Glomerular visceral epithelial cell (primary cell): Measurements from ENCODE around the gene SLC22A23.

Experiments used
- DNase-seq: peaks from one replicate; pipeline ENCODE4 v3.0.0-alpha.2; 2016; ENCODE audit errors: extremely low spot score

SLC22A23 gene

DNA sequence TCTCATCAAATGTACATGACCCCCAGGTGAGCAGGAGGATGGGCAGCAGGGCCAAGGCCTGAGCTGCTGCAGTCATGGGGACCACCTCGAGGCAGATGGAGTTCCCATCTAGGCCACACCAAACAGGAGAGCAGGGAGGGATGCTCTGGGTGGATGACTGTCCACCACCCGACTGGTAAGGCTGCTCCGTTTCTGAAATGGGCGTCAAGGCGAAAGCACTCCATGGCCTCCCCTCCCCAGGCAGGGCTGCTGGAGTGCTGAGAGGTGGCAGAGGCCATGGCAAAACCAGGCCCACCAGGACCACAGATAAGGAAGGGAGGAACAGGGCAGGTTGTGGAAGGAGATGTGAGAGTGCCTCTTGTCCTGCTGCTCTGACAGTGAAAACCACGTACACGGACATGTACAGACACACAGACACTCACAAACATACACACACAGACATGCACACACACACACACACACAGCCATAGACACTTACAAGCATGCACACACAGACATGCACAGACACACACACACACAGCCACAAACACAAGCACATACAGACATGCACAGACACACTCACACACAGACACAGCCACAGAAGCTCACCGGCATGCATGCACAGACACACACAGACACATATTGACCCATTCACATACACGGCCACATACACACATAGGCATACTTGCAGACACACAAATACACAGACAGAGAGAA lies 104.9 kb downstream of the SLC22A23 start:
- no peak for DNase-seq

DNA sequence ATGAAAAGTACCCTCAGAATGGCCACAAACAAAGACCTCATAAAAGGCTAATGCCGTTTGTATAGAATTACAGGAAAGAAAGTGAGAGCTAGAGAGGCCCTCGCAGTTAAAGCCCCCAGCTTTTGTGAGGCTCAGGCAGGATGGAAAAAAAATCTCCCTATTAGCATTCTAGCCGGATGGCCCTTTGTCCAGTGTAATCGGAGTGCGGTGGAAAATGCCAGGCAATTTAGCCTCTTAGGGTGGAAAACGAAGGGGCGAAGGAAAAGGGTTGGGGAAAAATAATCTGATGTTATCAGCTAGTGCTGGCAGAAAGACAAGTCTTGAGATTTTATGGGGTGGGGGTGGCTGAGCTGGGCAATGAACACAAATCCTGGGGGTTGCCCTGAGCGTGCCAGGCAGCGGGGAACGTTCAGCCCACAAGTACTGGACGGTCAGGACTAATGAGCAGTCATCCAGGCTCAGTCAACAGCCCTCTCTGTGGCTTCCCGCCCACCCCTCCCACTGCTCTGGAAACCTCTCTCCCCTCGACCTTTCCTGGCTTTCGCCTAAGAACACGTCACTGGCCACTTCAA lies 105.7 kb downstream of the SLC22A23 start:
- DNase-seq, result no peak

DNA sequence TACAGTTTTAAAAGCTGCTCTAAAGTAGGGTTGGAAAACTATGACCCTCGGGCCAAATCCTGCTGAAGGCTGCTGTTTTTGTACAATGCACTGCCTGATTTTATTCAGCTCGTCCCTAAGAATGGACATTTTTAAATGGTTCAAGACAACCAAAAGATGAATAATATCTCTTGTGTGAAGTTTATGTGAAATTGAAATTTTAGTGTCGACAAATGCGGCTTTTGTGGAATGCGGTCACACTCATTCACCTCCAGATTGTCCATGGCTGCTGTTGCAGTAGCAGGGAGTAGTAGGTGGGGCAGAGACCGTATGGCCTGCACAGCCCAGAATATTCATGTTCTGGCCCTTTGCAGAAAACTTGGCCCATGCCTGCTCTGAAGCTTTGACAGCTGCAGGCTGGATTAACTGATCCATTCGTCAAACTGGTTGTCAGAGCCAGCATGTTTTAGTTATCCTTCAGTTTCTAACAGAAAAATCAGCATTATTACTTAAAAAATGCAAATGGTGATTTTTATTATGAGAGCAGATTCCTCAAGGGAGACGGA lies 106.5 kb downstream of the SLC22A23 start:
- no peak for DNase-seq

DNA sequence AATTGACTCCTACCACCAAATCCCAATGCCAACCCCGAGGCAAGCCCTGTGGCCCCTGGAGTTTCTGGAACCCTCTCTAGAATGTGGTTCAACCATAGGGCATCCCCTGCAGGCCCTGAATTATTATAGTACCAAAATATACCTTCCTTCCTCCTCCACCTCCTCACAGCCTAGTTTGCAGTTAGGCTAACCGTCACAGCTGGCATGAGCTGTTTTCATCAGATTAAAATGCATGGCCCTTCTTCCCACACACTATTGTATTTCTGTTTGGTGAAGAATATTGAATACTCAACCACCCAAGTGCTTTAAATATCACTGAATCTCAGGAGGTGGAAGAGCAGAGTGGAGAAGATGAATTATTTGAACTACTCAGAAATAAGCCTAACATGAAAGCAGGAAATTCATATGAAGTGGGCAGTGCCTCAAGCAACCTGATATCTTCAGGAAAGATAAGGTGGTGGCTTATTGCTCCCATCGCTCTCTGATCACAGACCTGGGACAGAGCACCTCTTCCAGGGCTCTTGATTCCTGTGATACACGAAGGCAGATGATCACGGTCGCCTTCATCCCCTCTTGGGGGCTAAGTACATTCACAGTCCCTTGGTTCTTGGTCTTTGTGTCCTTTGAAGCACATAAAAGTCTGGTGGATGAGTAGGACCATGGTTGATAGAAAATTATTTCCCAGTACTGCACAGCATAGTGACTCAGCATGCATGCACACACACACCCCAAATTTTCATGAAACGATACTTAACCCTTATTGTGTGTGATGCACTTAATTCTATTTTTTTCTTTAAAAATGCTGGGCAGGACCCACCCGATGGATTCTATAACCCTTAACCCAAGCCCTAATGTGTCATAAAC lies 107.2 kb downstream of the SLC22A23 start:
- DNase-seq, result no peak

DNA sequence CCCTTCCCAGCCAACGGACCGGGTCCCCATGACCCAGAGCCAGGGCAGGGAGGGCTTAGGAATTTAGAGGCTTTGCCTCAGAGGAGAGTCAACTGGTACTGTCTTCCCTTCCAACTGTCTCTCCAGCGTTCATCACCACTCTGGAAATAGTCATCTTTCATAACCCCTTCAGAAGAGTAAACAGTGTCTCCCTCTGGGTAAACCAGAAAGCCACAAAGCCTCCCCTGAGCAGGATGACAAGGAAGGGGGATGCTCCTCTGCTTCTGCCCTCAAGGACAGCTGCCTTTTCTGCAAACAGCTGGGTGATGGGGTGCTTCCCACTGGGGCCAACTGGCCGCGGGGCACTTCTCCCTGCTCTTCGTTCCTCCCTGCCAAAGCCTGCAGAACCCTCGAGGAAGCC lies 108.0 kb downstream of the SLC22A23 start:
- no peak for DNase-seq

DNA sequence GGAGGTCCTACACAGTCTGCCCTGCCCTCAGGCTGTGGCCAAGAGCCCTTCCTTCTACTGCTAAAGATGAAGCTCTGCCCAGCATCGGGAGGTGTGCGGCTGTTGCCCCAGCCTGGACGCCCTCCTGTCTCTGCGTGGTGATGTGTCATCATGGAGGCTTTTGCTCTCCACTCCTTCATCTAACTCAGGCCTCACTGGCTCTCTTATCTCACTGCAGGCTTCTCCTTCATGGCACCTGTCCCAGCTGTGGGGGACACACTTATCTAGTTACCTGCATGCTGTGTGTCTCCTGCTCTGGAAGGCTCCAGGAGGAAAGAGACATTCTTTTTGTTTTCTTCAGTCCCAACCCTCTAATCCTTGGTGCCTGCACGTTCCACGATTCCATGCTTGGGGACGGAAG lies 109.0 kb downstream of the SLC22A23 start:
- DNase-seq, result no peak

DNA sequence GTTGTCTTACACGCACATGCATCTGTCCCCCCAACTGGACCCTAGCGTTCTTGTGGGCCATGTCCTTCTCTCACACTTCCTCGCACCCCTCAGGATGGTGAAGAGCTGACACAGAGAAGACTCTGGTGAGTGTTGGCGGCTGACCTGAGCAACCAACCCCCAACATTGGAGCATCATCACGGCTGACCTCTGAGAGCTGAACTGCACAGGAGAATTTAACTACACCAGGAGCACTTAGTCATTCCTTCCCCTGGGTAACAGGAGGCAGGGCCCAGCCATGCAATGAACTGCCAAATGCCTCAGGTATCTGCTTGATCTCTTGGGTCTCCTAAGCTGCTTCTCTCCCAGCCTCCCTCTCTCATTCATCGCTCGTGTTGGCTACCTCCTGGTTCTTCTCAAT lies 109.6 kb downstream of the SLC22A23 start:
- DNase-seq, result no peak

DNA sequence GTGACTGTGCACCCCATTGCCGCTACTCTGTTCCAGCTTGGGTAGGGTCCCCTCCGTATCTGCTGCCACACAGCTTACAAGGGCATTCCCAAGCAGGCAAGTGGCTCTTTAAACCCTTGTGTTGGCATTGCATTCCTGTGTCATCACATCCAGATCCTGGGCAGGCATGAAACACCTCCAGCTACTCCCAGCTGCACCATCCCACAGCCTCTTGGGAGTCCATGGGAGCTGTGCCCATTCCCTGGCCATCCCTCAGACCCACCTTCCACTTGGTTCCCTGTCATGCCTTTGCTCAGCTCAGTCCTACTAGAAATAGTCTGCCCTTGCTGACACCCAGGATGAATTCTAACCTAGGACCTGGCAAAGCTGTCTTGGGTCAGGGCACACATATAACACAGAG lies 110.4 kb downstream of the SLC22A23 start:
- no peak for DNase-seq

DNA sequence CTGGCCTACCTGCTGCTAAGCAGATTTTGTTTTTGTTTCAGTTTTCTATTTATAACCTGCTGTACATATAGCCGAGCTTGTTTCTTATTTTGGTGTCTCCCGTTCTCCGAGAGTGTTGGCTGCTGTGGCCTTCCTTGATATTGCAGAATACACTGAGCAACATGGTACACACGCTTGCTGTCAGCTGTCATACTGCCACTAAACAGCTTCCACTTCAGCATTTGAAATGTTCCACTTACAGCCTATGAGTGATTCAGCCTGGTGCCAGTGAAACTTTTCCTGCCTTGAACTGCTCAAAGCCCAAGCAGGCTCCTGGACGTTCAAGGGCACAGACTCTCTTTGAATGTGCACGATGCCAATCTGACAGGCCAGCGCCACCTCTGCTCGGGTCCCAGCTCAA lies 111.0 kb downstream of the SLC22A23 start:
- no peak for DNase-seq

DNA sequence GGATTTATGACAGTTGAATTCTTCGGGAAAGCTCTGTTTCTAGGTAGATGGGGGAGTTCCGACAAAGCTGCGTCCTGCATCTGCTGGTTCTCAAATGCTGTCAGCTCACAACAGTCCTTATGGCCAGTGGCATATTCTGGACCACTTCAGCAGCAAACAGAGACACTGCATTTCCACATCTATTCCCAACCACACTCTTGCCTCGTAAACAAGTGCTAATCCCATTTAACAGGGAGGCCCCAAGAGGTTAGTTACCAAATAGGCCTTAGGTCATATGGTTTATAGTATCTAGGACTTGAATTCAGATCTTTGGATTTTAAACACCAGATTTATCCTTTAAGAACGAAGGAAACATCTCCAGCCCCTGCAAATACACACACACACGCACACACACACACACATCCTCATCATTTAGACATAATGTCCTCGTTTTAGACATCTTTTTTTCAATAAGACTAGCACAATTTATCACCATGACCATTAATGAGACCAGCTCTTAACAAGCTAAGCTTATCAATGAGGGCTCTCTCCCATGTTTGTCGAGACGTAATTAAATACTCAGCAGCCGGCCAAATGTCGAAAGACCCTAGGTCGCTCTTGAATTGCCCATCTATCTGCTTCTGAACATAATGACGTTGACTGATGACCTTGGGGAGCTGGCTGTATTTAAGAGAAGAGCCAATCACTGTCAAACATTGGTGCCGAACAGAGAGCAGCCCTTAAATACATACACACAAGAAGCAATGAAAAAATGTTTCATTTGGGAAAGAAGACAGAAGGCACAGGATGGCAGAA lies 113.6 kb downstream of the SLC22A23 start:
- no peak for DNase-seq

DNA sequence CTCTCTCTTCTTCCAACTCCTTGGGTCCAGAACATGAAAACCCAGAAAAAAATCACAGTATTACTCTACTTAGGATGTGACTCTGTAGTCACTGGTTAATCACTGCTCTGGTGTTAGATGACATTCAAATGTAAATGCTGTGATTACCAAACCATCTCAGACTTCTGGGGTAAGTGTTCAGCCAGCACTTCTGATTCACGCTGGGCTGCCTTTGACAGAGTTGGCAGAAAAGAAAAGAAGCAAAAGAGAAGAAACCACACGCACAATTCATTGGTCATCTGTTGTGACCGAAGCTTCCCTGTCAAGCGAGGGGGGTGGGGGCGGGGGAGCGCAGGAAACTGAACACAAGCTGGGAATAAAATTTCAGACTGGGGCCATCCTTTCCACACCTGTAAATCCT lies 115.4 kb downstream of the SLC22A23 start:
- DNase-seq, result peak; percentile 27

DNA sequence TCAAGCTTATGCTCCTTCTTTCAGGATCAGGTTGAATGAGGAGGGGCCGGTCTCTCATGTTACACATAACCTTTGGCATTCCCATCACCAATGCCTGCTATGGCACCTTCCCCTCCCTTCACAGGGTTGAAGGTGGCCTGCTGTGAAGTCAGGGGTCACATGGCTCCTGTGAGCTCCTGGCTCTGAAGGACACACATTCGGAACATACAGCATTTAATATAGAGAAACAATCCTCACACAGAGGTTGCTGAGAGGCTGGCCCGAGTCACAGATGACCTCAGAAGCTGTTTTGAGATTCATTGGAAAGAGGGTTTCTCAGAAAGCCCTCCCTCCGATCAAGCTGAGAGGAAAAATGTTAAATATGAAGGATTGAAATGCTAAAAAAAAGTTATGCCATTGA lies 116.0 kb downstream of the SLC22A23 start:
- DNase-seq, result no peak

DNA sequence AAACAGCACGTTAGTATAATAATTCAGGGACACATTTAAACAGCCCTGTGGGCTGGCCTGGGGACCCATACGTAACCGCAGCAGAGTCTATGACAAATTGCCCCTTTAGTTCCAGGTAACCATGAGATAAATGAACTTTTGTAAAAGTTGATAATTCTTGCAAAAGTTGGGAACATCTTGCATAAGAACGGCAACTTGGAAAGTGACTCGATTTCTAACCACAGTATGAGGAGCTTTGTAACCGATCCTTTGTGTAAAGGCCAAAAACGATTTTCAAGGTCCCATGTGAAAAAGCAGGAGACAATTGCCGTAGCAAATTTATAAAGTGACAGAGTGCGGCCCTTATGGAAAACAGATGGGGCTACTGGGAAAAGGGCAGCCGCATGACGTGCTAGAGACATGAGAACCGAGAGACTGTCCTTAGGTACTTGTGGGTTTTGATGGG lies 116.5 kb downstream of the SLC22A23 start:
- DNase-seq, result no peak

DNA sequence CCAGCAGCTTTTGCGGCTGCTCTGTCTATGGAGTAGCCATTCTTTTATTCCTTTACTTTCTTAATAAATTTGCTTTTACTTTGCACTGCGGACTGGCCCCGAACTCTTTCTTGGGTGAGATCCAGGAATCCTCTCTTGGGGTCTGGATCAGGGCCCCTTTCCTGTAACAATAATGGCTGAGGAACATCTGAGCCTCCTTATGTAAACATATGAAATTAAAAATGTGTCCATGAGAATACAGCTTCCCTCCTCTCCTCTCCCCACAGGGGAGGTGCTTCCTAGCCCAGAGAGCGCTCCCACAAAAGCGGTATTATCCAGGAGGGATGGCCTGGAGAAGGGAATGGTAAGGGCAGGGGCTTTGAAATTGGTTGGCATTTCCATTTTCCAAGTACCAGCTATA lies 117.0 kb downstream of the SLC22A23 start:
- no peak for DNase-seq

DNA sequence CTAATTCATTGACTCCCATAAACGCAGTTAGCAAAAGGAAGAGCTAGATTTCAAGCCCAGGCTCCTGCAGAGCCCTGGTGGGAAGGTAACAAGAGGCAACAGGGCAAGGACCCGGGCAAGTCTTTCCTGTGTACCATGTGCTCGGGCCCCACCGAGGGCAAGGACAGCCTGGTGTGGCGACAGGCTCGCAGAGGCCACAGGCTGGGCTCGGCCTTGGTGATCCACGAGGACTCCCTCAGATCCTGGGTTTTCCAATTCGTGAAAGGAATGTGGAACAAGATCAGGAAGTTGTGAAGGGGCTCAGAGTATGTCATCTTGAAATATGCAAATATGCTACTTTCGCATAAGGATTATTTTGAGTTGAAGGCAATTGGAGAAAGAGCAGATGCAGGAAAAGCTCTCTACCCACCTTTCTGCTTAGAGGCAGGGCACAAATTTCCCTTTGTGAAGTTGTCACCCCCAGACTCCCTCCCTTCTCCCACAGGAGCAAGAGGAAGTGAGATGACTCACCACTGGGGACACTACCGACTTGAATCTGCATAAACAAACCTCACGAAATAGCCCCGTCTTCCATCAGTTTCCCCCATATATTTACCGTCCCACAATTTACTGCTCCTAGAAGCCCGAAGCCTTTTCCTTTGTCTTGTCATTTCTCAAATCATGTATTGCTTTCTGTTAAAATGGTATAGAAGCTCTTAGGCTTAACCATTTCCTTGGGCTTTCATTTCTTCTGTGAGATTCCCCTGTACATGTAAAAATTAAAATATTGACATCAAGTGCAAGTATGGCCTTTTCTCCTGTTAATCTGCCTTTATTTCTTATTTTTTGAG lies 119.1 kb downstream of the SLC22A23 start:
- peak; percentile 9 for DNase-seq

DNA sequence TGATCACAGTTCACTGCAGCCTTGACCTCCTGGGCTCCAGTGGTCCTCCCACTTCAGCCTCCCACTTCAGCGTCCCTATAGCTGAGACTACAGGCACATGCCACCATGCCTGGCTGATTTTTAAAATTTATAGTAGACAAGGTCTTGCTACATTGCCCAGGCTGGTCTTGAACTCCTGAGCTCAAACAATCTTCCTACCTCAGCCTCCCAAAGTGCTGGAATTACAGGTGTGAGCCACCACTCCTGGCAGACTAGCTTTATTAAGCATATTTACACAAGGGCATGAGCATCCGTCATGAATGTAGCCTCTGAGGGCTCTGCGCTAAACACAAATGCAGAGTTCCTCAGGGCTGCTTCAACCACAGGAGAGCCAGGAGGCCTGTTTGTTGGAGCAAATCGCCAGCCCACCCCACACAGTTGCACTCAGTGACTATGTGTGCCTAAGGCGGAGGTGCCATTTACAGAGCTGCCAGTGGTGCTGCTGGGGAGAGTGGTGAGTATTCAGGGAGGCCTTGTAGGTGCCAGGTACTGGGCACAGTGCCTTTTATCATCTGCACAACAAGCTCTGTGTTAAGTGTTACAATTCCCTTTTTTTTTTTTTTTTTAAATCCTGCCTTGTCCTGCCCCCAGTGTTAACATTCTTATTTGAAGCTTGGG lies 119.9 kb downstream of the SLC22A23 start:
- DNase-seq, result no peak

DNA sequence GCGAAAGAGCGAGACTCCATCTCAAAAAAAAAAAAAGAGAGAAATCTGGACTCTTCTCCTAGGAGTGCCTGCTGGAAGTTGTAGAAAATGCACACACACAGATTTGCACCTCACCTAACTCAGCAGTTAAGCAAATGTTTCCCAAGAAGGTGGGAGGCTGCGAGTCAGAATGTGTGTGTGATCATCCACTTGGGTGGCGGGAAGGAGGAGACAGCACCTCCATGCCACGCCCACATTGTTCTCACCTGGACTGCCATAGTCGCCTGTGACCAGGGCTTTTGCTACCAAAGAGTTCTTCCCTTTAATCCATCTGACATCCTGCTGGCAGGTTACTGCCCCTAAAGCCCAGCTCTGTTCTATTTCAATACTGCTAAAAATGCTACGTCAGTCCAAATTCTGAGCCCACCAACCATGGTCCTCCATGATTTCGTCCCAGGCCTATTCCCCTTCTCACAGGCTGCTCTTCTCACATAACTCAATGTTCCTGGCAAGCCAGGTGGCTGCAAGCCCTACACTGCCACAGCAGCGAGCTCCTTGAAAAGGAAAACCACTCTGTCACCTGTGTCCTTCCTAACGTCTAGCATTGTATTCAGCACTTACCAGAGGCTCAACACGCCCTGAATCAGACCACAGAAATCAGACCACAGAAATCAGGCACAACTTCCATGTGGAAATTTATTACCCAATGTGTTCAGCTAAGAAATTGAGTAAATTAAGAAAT lies 120.6 kb downstream of the SLC22A23 start:
- no peak for DNase-seq

DNA sequence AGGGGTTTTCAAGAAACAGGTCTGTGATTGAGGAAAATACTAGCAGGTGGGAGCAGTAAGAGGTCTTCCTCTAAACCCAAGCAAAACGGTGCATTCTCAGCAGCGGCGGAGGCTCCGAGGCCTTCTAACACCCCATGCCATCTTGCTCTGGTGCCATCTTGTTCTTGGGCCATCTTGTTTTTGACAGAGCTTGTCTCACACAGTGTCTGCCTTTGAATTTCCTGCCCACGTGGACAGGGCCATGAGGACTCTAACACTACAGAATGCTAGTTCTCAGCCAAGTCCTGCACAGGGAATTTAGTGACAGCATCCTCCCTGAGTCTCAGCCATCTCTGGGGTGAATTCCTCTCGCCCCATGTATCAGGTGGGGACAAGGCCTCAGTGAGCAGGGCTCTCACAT lies 121.7 kb downstream of the SLC22A23 start:
- no peak for DNase-seq

DNA sequence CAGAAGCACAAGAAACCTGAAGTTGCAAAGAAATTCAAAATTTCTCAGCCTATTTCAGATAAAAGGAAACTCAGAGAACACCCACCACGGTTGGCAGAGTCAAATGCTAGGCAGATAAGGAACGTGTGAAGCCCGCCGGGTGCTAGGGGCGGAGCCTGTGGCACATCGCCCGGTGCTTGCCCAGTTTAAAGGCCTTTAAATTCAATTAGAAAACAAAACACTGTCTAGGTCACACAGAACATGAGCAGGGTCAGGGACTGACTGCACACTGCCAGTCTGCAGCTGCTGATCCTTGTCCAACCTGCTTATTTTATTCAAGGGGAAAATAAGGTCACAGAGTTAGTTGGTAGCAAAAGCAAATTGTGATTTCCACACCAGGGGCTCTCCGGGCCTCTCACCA lies 122.3 kb downstream of the SLC22A23 start:
- no peak for DNase-seq

DNA sequence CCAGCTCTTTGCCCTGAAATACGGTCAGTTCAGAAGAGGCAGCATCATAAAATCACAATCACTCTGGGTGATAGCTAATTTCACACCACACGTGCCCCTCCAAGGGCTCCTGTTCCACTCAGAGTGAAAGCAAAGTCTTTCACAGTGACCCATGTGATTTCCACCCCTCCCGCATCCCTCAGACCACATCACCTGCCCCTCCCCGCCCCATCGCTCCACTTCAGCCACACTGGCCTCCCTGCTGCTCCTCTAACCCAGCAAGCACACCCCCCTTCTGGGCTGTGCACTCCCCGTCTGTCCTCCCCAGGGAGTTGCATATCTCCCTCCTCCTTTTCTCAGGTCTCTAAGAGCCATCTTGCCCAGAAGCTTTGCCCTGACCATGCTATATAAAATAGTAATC lies 123.6 kb downstream of the SLC22A23 start:
- DNase-seq, result no peak
